Fibroblast of villous mesenchyme (primary cell): Measurements from ENCODE around the gene OR2A1. TPM values are rescaled to one million over a fixed set of nuclear protein-coding genes. Genes with fewer than 3 reads are reported as not detected.
"Not testable (repeated sequence)": the region's sequence is repeated elsewhere in the genome, so short reads cannot be mapped to it uniquely, and the experiment has no call there.

ENCODE experiments used
- DNase-seq: peaks from one replicate; pipeline ENCODE4 v3.0.0-alpha.2; 2010; ENCODE audit warnings: low read depth
- H3K4me3 ChIP-seq: 2 replicates; pipeline ENCODE4 v1.5.1; 2011; ENCODE audit warnings: low read depth, mild to moderate bottlenecking, low read length
- total RNA-seq: library from RNA; depleted of rRNA; stranded (reverse); fragments of >200 nt; gene quantifications from 2 replicates; pipeline ENCODE4 v1.2.3, GENCODE V29; 2012

The OR2A1 gene
- total RNA-seq, 1 donor: under 0.01 TPM

GRCh38 chr7:144319547-144319946, 7.3 kb downstream of the OR2A1 start:
- not testable (repeated sequence) for DNase-seq, H3K4me3 ChIP-seq

GRCh38 chr7:144321677-144322206, 9.5 kb downstream of the OR2A1 start:
- DNase-seq: not testable (repeated sequence)

GRCh38 chr7:144323359-144323758, 11.1 kb downstream of the OR2A1 start:
- not testable (repeated sequence) for H3K4me3 ChIP-seq, DNase-seq

More at GRCh38 chr7:144321677-144322206, 9.5 kb downstream of the OR2A1 start:
- not testable (repeated sequence) for H3K4me3 ChIP-seq

- not testable (repeated sequence) for H3K4me3 ChIP-seq, DNase-seq
These were observed 13.6 kb downstream of the OR2A1 start for GRCh38 chr7:144325868-144326267.

DNA sequence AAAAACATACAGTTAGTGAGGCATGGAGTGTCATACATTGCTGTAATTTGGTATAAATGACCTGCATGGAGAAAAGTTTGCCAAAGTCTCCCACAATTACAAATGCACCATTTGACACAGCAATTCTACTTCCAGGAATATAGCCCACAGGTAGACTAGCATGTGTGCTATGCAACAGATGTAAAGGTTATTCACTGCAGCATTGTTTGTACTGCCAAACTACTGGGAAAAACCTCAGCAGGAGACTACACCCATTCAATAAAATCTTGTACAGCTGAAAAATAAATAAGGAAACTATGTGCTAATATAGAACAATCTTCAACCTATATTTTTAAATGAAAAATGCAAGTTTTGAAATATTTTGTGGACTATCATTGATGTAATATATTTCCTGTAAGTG, 17.8 kb downstream of the OR2A1 start:
- not testable (repeated sequence) for DNase-seq, H3K4me3 ChIP-seq

DNA sequence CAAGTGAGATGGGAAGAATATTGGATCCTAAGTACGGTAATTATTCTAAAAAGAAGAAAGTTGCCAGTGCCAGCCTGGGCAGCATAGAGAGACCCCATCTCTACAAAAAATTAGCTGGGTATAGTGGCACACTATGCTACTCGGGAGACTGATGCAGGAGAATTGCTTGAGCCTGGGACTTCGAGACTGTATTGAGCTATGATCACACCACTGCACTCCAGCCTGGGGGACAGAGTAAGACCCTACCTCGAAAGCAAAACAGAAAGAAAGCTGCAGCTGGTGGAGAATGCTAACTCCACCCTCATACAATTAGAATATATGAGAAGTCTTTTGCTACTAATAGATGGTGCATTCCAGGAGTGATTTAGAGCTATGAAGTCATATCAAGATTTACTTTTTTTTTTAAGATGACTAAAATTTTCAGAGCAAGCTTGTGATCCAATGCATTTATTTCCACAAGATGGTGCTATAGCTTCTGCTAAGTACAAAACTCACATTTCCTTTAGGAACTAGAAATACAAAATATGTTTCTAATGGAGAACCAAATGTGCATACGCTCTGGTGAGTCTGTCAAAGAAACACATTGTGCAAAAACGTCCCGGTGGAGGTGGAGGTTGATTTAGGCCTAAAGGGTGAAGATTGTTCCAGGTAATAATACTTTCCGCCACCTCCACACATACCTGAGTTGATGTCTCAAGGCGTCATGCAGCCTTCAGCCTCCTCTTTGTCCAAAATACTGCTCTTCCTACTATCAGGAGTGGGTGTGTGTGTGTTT, 19.2 kb downstream of the OR2A1 start:
- H3K4me3 ChIP-seq, DNase-seq: not testable (repeated sequence)

DNA sequence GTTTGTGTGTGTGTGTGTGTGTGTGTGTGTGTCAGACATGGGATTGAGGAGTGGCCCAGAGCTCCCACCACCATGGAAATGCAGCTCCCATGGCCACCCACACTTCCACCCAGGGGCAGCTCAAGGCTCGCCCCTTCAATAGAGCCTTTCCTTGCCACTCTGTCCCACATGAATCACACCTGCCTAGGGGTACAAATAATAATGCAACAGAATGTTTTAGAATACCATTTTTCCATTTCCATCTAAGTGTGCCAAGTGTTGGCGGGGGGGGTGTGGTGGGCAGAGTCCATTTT, 19.7 kb downstream of the OR2A1 start:
- not testable (repeated sequence) for H3K4me3 ChIP-seq, DNase-seq

DNA sequence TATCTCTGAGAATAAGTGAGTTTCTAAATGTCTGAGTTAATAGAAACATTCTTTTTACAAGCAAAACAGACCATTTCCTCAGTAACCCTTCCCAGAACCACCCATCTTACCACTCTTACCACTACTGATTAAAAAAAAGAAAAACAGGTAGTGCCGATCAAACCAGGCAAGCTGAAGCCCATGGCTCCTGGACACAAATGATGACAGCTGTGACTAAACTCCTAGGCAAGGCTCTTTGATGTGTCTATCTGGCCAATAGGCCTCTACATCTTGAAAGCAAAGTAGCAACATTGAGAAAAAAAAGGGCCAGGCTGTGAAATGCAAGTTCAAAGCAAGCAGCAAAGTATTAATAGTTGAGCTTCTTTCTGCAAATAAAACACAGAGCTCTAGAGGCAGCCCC, 36.4 kb downstream of the OR2A1 start:
- H3K4me3 ChIP-seq: not testable (repeated sequence)

DNA sequence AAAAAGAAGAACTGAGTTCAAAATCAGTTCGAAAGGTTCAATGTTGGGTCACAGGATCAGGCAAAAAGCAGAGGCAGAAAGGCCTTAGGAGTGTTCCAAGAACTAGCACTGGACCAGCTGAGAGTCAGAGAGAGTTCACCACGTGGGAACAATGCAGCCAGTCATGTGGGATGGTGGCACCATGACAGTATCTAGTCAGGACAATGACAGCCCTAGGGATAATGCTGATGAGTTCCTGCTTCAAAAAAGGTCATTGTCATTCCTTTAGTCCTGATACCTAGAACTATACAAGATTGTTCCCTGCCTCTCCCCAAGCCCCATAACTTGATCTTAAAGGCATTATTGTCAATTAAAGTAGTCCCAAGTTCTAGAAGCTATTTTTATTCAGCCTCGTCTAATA, 39.4 kb downstream of the OR2A1 start:
- not testable (repeated sequence) for DNase-seq, H3K4me3 ChIP-seq

More for the DNA sequence above, 36.4 kb downstream of the OR2A1 start:
- not testable (repeated sequence) for DNase-seq

DNA sequence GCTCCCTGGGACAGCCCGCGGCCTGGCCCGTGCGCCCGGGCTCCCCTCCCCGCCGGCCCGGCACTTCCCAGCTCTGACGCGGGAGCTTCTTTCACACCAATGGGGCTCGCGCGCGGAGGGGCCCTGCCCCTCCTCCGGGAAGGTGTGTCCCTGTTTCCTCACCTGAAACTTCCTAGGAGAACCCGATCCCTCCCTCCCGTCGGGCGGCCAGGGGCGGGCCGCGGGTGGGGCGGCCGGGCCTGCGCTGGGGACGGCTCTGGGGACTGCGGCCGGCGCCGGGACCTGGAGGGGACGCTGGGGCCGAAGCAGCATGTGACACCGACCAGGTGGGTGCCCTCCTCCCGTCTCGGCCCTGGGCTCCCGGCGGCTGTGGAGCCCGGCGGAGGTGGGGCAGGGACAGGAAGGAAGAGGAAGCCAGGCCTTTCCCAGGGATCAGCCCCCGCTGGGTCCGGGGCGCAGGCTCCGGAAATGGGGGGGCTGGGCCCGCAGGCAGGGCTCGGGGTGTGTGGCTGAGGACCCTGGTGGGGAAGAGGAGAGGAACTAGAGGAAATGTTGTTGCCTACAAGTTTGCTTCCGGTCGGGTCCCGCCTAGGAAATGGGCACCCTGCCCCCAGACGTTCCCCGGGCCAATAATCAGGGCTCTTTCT, 43.1 kb downstream of the OR2A1 start, which contains the start of gene ARHGEF5:
TSS of gene ARHGEF5 (plus strand) at position 227 of the 647 bp plus-strand sequence. CDS start 7,268 bp downstream, outside the sequence.
- not testable (repeated sequence) for H3K4me3 ChIP-seq, DNase-seq

GRCh38 chr7:144356185-144356584, 44.0 kb downstream of the OR2A1 start:
- DNase-seq, H3K4me3 ChIP-seq: not testable (repeated sequence)

- not testable (repeated sequence) for DNase-seq, H3K4me3 ChIP-seq
These were observed 44.6 kb downstream of the OR2A1 start for GRCh38 chr7:144356860-144357259.

- not testable (repeated sequence) for DNase-seq, H3K4me3 ChIP-seq
These were observed 49.8 kb downstream of the OR2A1 start for GRCh38 chr7:144362061-144362460.

DNA sequence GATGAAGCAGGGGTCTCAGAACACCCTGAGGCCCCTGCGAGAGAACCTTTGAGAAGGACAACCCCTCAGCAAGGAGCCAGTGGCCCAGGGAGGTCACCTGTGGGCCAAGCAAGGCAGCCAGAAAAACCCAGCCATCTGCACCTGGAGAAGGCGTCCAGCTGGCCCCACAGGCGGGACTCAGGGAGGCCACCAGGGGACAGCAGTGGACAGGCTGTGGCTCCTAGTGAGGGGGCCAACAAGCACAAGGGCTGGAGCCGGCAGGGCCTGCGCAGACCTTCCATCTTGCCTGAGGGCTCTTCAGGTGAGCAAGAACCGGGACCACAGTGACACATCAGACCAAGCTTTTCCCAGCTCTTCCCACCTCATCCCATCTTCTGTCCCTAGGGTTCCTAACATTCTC, 53.3 kb downstream of the OR2A1 start:
- DNase-seq: not testable (repeated sequence)

GRCh38 chr7:144367250-144367649, 55.0 kb downstream of the OR2A1 start:
- not testable (repeated sequence) for H3K4me3 ChIP-seq

More for the DNA sequence above, 53.3 kb downstream of the OR2A1 start:
- H3K4me3 ChIP-seq: not testable (repeated sequence)

GRCh38 chr7:144369221-144369620, 57.0 kb downstream of the OR2A1 start:
- H3K4me3 ChIP-seq, DNase-seq: not testable (repeated sequence)

More at GRCh38 chr7:144367250-144367649, 55.0 kb downstream of the OR2A1 start:
- not testable (repeated sequence) for DNase-seq
